NAMALWA (cell line): ENCODE results near the gene RPS21.

Experiments
- DNase-seq: peaks from one replicate; pipeline ENCODE4 v3.0.0-alpha.2; 2015; ENCODE audit warnings: low spot score

Gene RPS21

GRCh38 chr20:62354031-62354808, 32.7 kb upstream of the RPS21 start:
- DNase-seq, result no peak

- DNase-seq, result no peak
These were observed 32.0 kb upstream of the RPS21 start for GRCh38 chr20:62354811-62355341.

- no peak for DNase-seq
These were observed 31.4 kb upstream of the RPS21 start for GRCh38 chr20:62355516-62355877.

- no peak for DNase-seq
These were observed 30.9 kb upstream of the RPS21 start for GRCh38 chr20:62355878-62356588.

DNA sequence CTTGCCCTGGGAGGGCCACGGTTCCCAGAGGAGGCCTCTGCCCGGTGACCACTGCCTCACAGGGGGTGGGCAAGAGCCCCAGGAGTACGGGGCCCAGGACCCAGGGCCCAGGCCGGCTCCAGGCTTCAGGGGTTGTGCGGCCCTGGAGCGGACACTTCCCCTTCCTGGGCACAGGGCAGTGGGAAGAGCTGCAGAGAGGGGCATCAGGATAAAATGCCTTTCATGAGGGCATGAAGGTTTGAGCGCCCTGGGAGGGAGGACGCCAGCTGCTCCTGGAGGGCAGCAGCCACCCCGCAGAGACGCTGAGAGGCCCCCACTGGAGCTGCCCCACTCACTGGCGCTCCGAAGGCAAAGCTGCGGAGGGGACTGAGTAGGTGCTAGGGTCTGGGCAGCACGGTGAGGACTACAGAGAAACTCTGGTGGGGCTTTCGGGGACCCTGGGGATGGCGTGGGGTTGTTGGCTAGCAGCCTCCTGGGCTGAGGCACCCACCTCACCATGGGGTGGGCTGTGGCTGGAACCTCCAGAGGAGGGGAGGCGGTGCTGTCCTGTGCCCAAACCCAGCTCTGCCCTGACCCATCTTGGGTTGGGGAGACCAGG, 30.2 kb upstream of the RPS21 start:
- no peak for DNase-seq

DNA sequence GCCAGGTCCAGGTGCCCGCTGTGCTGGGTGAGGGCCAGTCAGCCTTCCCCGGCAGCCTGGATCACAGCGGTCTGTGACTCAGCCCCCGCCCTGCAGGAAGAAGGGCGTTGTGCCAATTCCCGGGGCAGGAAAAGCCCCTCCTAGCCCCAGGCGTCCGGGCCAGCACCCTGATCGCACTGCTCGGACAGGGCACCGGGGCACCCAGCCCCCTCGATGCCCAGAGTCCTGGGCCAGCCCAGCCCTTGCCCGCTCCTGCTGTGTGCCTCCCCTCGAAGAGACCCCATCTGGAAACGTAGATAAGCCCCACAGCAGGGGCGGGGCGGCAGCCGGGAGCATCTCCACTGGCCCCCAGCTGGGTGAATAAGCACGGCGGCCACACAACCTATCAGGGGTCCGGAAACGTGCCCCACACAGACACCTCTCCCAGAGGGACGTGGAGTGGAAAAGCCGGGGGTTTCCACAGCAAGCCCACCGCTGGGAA, 29.7 kb upstream of the RPS21 start:
- DNase-seq, result no peak

DNA sequence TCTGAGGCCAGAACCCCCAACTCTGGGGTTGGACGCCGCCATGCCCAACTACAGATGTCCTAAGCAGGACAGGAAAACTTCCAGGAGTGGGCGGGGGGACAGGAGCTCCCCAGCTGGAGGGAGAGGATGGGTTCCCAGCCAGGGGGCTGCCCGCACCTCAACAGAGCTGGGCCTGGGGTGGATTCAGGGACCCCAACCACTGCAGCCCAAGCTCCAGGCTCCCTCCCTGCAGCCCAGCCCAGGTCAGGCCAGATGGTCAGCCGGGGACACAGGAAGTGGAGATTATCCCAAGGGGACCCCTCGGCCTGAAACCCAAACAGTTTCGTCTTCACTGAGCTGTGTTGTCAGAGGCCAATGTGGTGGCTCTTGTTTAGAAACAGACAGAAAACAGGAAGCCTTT, 29.2 kb upstream of the RPS21 start:
- DNase-seq, result no peak

- DNase-seq, result no peak
These were observed 28.5 kb upstream of the RPS21 start for GRCh38 chr20:62358171-62359042.

DNA sequence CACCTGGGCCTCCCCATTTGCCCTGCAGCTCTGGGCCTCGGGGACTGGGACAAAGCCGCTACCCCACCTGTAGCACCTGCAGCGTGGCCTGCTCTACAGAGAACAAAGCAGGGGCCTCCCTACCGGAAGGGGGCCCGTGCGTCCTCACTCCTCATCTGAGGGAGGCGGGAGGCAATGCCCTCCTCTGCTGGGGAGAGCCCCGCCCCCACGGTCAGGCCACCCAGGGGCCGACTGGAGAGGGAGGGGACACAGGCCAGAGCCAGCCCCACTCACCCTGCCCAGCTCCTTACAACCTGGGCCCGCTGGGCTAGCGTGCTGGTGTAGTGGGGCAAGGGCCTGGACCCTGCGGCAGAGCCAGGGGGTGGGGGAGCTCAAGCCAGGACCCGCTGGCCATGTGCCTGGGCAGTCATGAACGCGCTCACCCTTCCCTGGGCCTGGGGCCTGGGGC, 27.8 kb upstream of the RPS21 start:
- no peak for DNase-seq

DNA sequence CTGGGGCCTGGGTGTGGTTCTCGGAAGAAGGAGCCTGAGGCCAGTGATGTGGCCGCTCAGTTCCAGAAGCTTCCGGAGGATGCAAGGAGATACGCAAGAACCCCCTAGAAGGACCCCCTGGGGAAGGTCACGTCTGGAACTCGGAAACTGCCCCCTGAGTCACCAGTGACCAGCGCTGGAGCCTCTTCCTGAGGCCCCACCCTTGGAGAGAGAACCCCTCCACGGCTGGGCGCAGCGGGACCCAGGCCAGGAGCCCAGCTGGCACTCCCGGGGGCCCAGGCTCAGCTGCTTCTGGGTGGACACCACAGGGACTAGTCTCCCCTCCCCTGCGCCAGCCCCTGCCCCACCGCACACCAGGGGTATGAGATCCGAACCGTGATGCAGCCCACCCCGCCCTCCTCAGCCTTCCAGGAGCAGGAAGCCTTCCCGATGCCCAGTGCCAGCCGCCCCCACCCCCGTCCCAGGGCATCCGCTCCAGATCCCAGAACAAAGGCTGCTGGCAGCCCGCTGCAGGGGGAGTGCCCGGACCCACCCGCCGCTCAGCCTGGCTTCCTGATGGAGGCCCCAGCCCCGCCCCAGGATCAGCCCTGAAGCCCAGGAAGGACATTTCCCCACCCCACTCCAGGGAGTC, 27.3 kb upstream of the RPS21 start:
- DNase-seq, result no peak

GRCh38 chr20:62360854-62361798, 25.8 kb upstream of the RPS21 start:
- no peak for DNase-seq

GRCh38 chr20:62361799-62362589, 24.9 kb upstream of the RPS21 start:
- DNase-seq, result no peak

DNA sequence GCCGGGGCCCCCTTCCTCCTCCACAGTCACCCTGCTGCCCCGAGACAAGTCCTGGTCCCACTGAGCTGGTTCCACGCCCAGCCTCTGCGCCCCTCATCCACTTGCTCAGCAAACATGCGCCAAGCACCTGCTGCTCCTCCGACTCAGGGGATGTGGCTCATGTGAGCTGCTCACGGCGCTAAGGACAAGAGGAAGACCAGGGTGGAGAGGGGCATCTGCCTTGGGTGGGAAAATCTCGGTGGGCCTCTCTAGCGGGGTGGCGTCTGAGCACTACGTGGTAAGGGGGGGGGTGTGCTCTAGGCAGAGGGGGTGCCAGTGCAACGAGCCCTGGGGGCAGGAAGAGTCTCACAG, 24.3 kb upstream of the RPS21 start:
- no peak for DNase-seq

DNA sequence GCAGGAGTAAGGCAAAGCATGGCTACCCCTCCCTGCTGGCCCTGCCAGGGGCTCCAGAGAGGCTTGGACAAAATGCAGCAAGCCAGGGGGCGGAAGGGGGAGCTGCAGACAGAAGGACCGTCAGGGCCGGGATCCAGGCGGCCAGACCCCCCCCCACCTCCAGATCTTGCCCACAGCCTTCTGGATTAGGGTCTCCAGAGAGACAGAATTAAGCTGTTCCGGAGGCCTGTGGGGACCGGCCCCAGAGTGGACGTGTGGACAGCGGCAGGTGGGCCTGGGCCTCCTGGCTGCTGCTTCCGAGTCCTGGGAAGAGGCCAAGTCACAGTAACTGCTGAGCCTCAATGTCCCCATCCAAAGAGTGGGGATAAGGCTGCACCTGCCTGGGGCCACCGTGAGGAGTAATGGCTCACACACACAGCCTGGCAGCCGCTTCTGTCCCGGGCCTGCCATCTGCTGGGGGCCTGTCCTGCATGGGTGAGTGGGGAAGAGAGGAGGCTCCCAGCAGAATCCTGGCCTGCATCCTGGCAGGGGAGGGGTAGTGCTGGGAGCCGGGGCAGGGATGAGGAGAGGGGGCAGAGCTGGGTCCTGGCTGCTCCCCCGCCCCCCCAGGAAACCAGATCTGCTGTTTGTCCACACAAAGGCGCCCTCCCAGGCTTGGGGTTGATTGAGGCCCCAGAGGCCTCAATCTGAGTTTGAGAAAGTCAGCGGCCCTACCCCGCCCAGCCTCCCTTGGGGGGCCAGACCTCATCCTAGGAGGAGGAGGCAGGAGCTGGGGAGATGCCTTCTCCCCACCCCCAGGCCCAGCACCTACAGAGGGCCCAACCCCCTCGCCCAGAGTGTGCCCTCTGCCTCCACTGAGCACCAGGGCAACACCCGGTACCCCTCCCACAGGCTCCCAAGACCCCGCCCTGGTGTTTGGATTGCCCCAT, 23.6 kb upstream of the RPS21 start:
- no peak for DNase-seq

DNA sequence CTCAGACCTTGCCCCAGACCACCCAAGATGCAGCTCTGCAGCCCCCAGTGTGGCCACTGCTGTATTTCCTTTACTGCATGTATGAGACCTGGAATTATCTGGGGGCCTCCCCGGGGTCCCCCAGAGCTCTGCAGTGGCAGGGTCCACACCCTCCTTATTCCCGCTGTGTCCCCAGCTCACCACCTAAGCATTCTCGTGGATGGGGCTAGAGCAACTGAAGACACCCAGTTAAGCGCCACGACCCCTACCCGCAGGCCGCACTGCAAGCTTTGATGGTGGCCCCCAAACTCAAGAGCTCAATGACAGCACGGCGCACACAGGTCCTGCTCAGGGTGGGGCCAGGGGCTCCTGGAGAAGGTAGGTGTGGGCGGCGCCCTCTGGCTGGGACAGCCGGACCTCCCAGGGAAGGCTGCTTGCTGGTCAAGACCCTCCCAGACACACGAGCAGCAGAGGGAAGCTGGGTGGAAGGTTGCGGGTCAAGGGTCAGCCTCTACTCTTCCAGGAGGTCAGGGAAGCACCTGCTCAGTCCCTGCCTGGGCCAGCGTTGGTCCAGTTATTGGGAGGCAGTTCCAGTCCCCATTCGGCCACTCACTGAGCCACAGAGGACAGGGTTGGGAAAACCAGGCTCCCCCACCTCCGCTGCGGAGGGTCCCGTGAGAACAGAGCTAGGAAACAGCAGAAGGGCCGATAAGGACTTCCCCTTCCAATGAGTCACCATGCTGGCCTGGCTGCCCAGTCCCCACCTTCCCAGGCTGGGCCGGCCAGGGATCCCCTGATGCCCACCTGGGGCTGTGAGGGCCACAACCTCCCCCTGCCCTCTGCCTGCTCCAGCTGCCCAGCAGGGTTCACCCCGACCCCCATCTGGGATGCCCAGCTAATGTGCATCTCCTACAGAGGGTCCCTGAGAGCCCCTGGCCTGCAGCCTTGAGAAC, 22.7 kb upstream of the RPS21 start:
- no peak for DNase-seq

DNA sequence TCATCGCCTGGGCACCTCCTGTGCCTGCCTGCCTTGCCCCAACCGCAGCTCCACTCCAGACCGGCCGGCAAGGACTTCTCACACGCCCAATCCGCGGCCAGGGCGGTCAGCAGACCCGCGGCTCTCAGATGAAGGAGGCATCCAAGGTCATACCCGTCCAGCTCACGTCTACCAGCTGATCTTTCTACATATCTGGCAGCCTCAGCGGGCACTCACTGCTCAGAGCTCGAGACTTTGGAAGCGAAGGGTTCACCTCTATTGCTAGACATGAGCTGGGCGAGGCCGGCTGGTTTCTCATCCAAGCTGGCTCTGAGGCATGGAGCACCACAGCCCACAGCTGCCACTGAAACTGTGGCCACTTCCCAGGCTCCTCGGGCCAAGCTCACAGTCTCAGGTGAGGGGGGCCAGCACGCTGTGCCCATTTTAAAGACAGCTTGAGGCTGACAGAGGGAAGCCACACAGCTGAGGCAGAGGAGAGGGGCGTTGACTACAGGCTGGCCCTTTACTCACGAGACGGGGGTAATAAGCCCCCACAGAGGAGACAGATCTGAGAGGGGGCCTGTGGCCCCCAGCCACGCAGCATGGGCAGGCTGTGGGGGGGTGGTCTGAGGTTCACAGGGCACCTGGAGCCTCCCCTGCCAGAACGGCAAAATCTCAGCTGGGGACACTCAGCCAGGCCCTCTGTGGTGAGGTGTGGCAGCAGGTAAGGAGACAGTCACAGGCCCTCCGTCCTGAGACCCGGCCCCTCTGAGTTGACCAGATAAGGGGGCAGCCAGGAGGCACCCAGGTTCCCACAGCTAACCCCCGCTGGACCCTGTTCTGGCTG, 21.8 kb upstream of the RPS21 start:
- no peak for DNase-seq
